HepG2 (cell line): ENCODE results near the gene NIPAL1. TPM values are rescaled to one million over a fixed set of nuclear protein-coding genes. Genes with fewer than 3 reads are reported as not detected.
A peak's percentile ranks its signal among the peaks of the same experiment; 100 is the strongest.

Source experiments
- ATAC-seq: fragments of 200-7000 bp; cut with Tn5 transposase; 3 replicates; pipeline ENCODE4 v1.9.1; 2020; ENCODE audit warnings: mild to moderate bottlenecking, moderate library complexity
- BruUV-seq: library from RNA; stranded (reverse); fragments of 400-500 nt; replicated peaks from 2 replicates; lab custom pipeline; 2021; lab: Mats Ljungman, UMichigan
- CTCF ChIA-PET: fragments of 300-600 bp; formaldehyde crosslinking; extraction: SDS; loops from one replicate; lab custom pipeline; 2021; ENCODE audit warnings: low total read pairs, inconsistent platforms, low intra/inter-chr PET ratio; lab: Yijun Ruan, JAX
- POLR2A ChIA-PET: fragments of 350-600 bp; sonication (Branson Sonifier 250); formaldehyde crosslinking; loops from one replicate; lab custom pipeline; 2020; ENCODE audit warnings: antibody characterized with exemption, inconsistent platforms; lab: Yijun Ruan, JAX
- DNase-seq: peaks from one replicate; pipeline ENCODE4 v3.0.0-alpha.2; 2015; ENCODE audit warnings: low spot score
- FAIRE-seq: peaks from 3 replicates; lab custom pipeline; 2011; peaks lifted over from hg19 to GRCh38; lab: Jason Lieb, UNC
- H2AFZ ChIP-seq: one replicate; pipeline ENCODE4 v1.6.1; 2011; ENCODE audit warnings: low read length, inconsistent platforms
- H3K27ac ChIP-seq: fragments of 300-600 bp; 3 replicates; pipeline ENCODE4 v1.8.0; 2011; ENCODE audit warnings: mixed run types, mild to moderate bottlenecking, mixed read lengths, low read length, inconsistent platforms; ENCODE audit not compliant: insufficient read depth; ENCODE audit errors: extremely low read length
- H3K27me3 ChIP-seq, 2 experiments: fragments of 200-600 bp in 1 of 2; 2 replicates in 1 of 2; 3 replicates in 1 of 2; pipeline versions ENCODE4 v1.6.0 to v1.8.0; 2011; ENCODE audit warnings: low read length in 2 of 2, mild to moderate bottlenecking in 2 of 2, moderate library complexity in 2 of 2, inconsistent platforms in 1 of 2; ENCODE audit not compliant: insufficient read depth in 2 of 2, control insufficient read depth in 1 of 2
- H3K36me3 ChIP-seq, 2 experiments: fragments of 200-600 bp in 1 of 2; replicated peaks in 1 of 2; 2 replicates in 1 of 2; 3 replicates in 1 of 2; pipeline versions ENCODE4 v1.5.1 to v1.8.0; 2011; ENCODE audit warnings: low read length in 2 of 2, inconsistent platforms in 1 of 2; ENCODE audit not compliant: insufficient read depth in 2 of 2, control insufficient read depth in 1 of 2
- H3K4me1 ChIP-seq: 2 replicates; pipeline ENCODE4 v1.5.1; 2012; ENCODE audit warnings: low read length, inconsistent platforms; ENCODE audit not compliant: insufficient read depth
- H3K4me2 ChIP-seq: 2 replicates; pipeline ENCODE4 v1.6.0; 2011; ENCODE audit warnings: low read depth, low read length, inconsistent platforms
- H3K4me3 ChIP-seq, 3 experiments: fragments of 200-600 bp in 1 of 3; sonication (generic), shearing (Covaris generic) in 1 of 3; replicated peaks in 1 of 3; 2 replicates each; pipeline ENCODE4 v1.5.1; 2011 to 2016; ENCODE audit warnings: low read length in 3 of 3, inconsistent platforms in 2 of 3, low read depth in 2 of 3, mild to moderate bottlenecking in 2 of 3, control low read depth in 1 of 3, mixed read lengths in 1 of 3; ENCODE audit not compliant: insufficient read depth in 1 of 3
- H3K79me2 ChIP-seq: one replicate; pipeline ENCODE4 v1.6.1; 2011; ENCODE audit warnings: low read length, inconsistent platforms; ENCODE audit not compliant: insufficient read depth
- H3K9ac ChIP-seq: 2 replicates; pipeline ENCODE4 v1.6.0; 2011; ENCODE audit warnings: mild to moderate bottlenecking, low read depth, low read length, inconsistent platforms; ENCODE audit not compliant: insufficient read depth
- H3K9me3 ChIP-seq: 2 replicates; pipeline ENCODE4 v1.5.1; 2012; ENCODE audit warnings: mild to moderate bottlenecking, low read length
- H4K20me1 ChIP-seq: 2 replicates; pipeline ENCODE4 v1.6.0; 2011; ENCODE audit warnings: inconsistent platforms, mild to moderate bottlenecking, low read length, moderate library complexity; ENCODE audit not compliant: insufficient read depth
- CREB3 ChIP-seq: sonication (generic); formaldehyde crosslinking; IDR thresholded peaks from 2 replicates; pipeline ENCODE4 v1.5.0; 2020; ENCODE audit warnings: missing genetic modification reagents
- ELF4 ChIP-seq: sonication (generic); formaldehyde crosslinking; IDR thresholded peaks from 2 replicates; pipeline ENCODE4 v1.5.0; 2020; ENCODE audit warnings: missing genetic modification reagents, mild to moderate bottlenecking, moderate library complexity, borderline replicate concordance
- FLYWCH1 ChIP-seq: sonication (generic); formaldehyde crosslinking; IDR thresholded peaks from 2 replicates; pipeline ENCODE4 v1.8.1; 2023; ENCODE audit warnings: mild to moderate bottlenecking, missing genetic modification reagents
- HBP1 ChIP-seq: IDR thresholded peaks from 2 replicates; pipeline ENCODE4 v1.6.1; 2016; ENCODE audit warnings: low read depth, control low read depth
- IRF1 ChIP-seq: sonication (generic); formaldehyde crosslinking; IDR thresholded peaks from 2 replicates; pipeline ENCODE4 v1.4.0; 2020; ENCODE audit warnings: low read depth, mild to moderate bottlenecking, missing genetic modification reagents
- PAF1 ChIP-seq: IDR thresholded peaks from 2 replicates; pipeline ENCODE4 v1.6.1; 2016; ENCODE audit warnings: missing genetic modification reagents, missing compliant biosample characterization
- SUZ12 ChIP-seq: fragments of 150-350 bp; IDR thresholded peaks from 2 replicates; pipeline ENCODE4 v1.6.1; 2014; ENCODE audit warnings: low read depth, low read length
- ZBTB21 ChIP-seq: sonication (generic); formaldehyde crosslinking; IDR thresholded peaks from 2 replicates; pipeline ENCODE4 v1.4.0; 2020; ENCODE audit warnings: missing genetic modification reagents
- ZBTB37 ChIP-seq: sonication (generic); formaldehyde crosslinking; IDR thresholded peaks from 2 replicates; pipeline ENCODE4 v1.4.0; 2020; ENCODE audit warnings: mild to moderate bottlenecking, missing genetic modification reagents
- ZBTB42 ChIP-seq: sonication (generic); formaldehyde crosslinking; IDR thresholded peaks from 2 replicates; pipeline ENCODE4 v1.5.0; 2020; ENCODE audit warnings: mild to moderate bottlenecking, missing genetic modification reagents
- ZNF552 ChIP-seq: sonication (generic); formaldehyde crosslinking; IDR thresholded peaks from 2 replicates; pipeline ENCODE4 v1.9.0; 2022; ENCODE audit warnings: missing genetic modification reagents, mild to moderate bottlenecking, borderline replicate concordance
- ZNF615 ChIP-seq: sonication (generic); formaldehyde crosslinking; IDR thresholded peaks from 2 replicates; pipeline ENCODE4 v1.5.0; 2020; ENCODE audit warnings: mild to moderate bottlenecking, missing genetic modification reagents, borderline replicate concordance
- ZNF883 ChIP-seq: sonication (generic); formaldehyde crosslinking; IDR thresholded peaks from 2 replicates; pipeline ENCODE4 v1.5.1; 2020; ENCODE audit warnings: mild to moderate bottlenecking, missing genetic modification reagents; ENCODE audit errors: not compliant biosample characterization
- WGBS: methylation state at CpG from one replicate; pipeline ENCODE4 v1.1.6; 2017; ENCODE audit warnings: low lambda C conversion rate; 5-methylcytosine and 5-hydroxymethylcytosine counted together
- in situ Hi-C: cut with HindIII; loops from 2 replicates; pipeline ENCODE4 v1.10.0; 2017; ENCODE audit warnings: low pct_unique_long_range_greater_than_20kb; ENCODE audit not compliant: extremely low pct_ligation_motif_present
- intact Hi-C: fragments of 100-400 bp; cut with micrococcal nuclease; formaldehyde crosslinking; loops from one replicate; pipeline ENCODE4 v1.10.0; 2022; ENCODE audit not compliant: unreplicated experiment
- polyA plus RNA-seq, 8 experiments: library from polyadenylated mRNA; depleted of rRNA in 3 of 8; stranded (reverse) in 7 of 8; unstranded in 1 of 8; fragments of >200 nt; fragmentation: Illumina TruSeq in 4 of 8; extraction: Trizol in 4 of 8; gene quantifications; 2 replicates each; pipeline versions ENCODE4 v1.2.1 to v1.2.3, GENCODE V29; 2011 to 2016; ENCODE audit warnings: low read depth in 4 of 8, missing spikeins in 1 of 8, mixed read lengths in 1 of 8; ENCODE audit not compliant: insufficient read depth in 1 of 8
- total RNA-seq, 5 experiments: library from RNA; depleted of rRNA; stranded (reverse); fragments of >200 nt; fragmentation: Illumina TruSeq; extraction: Trizol; gene quantifications; 2 replicates each; pipeline ENCODE4 v1.2.3, GENCODE V29; 2016; ENCODE audit warnings: low read depth in 1 of 5

The NIPAL1 gene
- total and polyA plus RNA-seq, 2 of the 13 experiments (the other 11 are each of a cell fraction or from before 2014, with no cell fraction given), result 1.4 to 3.4 TPM

- no peak overlapping the region for H3K4me3 ChIP-seq
- no peaks in the 10 kb centered on the region for H4K20me1 ChIP-seq
- no peak for DNase-seq
- H3K9ac ChIP-seq, result no peak overlapping the region
- no peak for ATAC-seq
- WGBS, result 86% methylated on average over 3 of the region's 3 CpGs
- no peaks in the 10 kb centered on the region for H3K27me3 ChIP-seq
- H2AFZ ChIP-seq, result peak overlapping the region; percentile 48
- H3K36me3 ChIP-seq, result peaks cover 3 to 8% of the 10 kb centered on the region in 2 experiments; a peak in 3 of 5 replicates
- intact Hi-C loops (loop anchor here (10.0 kb wide), 1 partner anchor 314 kb away; the partner anchor contains the start of gene SLAIN2), in situ Hi-C loops (no loop called here)
- no peak for FAIRE-seq
- peaks cover 25% of the 10 kb centered on the region for H3K4me1 ChIP-seq
- ChIA-PET POLR2A (no interaction called here), CTCF (no interaction called here)
- no peak overlapping the region for H3K27ac ChIP-seq
- TF ChIP-seq ZBTB37 (CRISPR knock-in tag), result no peak
- no peak for TF ChIP-seq ZNF552 (CRISPR knock-in tag)
- no TSS peak for BruUV-seq
- no peaks in the 10 kb centered on the region for H3K9me3 ChIP-seq
- H3K4me2 ChIP-seq, result no peak overlapping the region
- H3K79me2 ChIP-seq, result no peaks in the 10 kb centered on the region
Observed at GRCh38 chr4:48030470-48030869, 13.9 kb downstream of the NIPAL1 start.

GRCh38 chr4:48031802-48032525 lies 15.4 kb downstream of the NIPAL1 start:
- ChIA-PET POLR2A (no interaction called here), CTCF (no interaction called here)
- Histone ChIP-seq H4K20me1 (no peaks in the 10 kb centered on the region), H3K4me3 (no peak overlapping the region), H2AFZ (no peak overlapping the region), H3K79me2 (no peaks in the 10 kb centered on the region), H3K27me3 (no peaks in the 10 kb centered on the region), H3K36me3 (peaks cover 0 to 1% of the 10 kb centered on the region in 2 experiments; a peak in 1 of 5 replicates), H3K27ac (no peak overlapping the region), H3K9me3 (no peaks in the 10 kb centered on the region), H3K4me2 (no peak overlapping the region), H3K9ac (no peak overlapping the region), H3K4me1 (peaks cover 25% of the 10 kb centered on the region)
- whole genome bisulfite sequencing, result 88% methylated on average over 12 of the region's 12 CpGs
- in situ Hi-C loops (no loop called here), intact Hi-C loops (loop anchor here (10.0 kb wide), 1 partner anchor 313 kb away; the partner anchor contains the start of gene SLAIN2)
- ATAC-seq (no peak), FAIRE-seq (no peak), DNase-seq (no peak)
- BruUV-seq, result no TSS peak
- TF ChIP-seq ZBTB42 (CRISPR knock-in tag), result no peak
- TF ChIP-seq ELF4 (CRISPR knock-in tag), result no peak
- TF ChIP-seq ZNF883, result no peak
- no peak for TF ChIP-seq PAF1 (CRISPR knock-in tag)
- TF ChIP-seq ZNF615 (CRISPR knock-in tag), result no peak
- TF ChIP-seq IRF1 (CRISPR knock-in tag), result no peak
- no peak for TF ChIP-seq SUZ12
- no peak for TF ChIP-seq HBP1
- no peak for TF ChIP-seq FLYWCH1 (CRISPR knock-in tag)
- TF ChIP-seq CREB3 (CRISPR knock-in tag), result no peak
- TF ChIP-seq ZBTB21, result no peak
